Measurements from ENCODE around the gene SLC7A6OS.

Gene SLC7A6OS

DNA sequence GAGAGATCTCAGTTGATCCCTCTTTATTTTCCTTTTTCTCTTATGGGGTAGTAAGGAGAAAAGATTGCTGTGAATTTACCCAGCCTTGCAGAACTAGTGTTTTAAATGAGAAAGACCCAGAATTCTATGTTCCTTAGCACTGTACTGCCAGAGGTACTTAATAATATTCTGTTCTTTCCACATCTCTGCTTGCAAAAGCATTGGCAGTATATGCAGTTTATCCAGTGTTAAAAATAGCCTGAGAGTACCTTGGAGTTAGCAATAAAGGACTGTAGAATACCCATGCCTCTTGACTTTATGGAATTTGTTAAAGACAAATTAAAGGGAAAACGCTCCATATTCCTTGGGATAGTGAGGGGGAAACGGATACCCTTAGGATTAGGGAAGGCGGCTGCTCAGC, 34.5 kb downstream of the SLC7A6OS start:
- Histone ChIP-seq H3K27ac (replicated peaks) (no peak overlapping the region), H3K4me3 (replicated peaks; ENCODE audit: insufficient read depth, low read length) (no peak overlapping the region), H3K27me3 (ENCODE audit: insufficient read depth, poor library complexity, severe bottlenecking) (no peaks in the 10 kb centered on the region)
- TF ChIP-seq, protein P1, sequence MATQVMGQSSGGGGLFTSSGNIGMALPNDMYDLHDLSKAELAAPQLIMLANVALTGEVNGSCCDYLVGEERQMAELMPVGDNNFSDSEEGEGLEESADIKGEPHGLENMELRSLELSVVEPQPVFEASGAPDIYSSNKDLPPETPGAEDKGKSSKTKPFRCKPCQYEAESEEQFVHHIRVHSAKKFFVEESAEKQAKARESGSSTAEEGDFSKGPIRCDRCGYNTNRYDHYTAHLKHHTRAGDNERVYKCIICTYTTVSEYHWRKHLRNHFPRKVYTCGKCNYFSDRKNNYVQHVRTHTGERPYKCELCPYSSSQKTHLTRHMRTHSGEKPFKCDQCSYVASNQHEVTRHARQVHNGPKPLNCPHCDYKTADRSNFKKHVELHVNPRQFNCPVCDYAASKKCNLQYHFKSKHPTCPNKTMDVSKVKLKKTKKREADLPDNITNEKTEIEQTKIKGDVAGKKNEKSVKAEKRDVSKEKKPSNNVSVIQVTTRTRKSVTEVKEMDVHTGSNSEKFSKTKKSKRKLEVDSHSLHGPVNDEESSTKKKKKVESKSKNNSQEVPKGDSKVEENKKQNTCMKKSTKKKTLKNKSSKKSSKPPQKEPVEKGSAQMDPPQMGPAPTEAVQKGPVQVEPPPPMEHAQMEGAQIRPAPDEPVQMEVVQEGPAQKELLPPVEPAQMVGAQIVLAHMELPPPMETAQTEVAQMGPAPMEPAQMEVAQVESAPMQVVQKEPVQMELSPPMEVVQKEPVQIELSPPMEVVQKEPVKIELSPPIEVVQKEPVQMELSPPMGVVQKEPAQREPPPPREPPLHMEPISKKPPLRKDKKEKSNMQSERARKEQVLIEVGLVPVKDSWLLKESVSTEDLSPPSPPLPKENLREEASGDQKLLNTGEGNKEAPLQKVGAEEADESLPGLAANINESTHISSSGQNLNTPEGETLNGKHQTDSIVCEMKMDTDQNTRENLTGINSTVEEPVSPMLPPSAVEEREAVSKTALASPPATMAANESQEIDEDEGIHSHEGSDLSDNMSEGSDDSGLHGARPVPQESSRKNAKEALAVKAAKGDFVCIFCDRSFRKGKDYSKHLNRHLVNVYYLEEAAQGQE (IDR thresholded peaks at IDR 0.05; ENCODE audit: insufficient replicate concordance, low read depth), result no peak
- DNase-seq (ENCODE audit: low read depth in 1 of 2, low spot score in 1 of 2), result no peak

DNA sequence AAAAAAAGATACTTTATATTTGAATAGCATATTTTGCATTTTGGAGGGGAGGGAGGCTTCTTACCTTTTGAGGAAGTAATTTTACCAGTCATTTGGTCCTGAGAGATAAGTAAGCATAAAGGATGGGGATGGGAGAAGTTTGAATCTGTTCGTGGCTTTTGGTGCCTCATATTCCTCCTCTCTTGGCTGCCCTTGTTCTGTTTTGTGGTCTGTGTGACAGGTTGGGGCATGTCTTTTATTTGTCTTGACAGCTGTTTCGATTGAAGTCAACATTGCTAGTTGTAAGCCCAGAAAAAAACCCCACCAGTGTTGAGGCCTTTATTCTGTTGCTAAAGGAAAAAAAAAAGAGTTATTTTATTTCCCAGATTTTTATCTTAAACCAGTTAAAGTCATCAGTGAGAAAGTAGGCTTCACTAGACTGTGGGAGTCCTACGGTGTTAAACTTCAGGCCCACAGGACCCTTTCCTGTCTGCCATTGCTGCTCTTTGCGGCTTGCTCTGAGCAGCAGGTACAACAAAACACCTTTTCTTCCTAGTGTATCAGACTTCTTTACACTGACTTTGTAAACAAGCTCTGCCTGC, 35.0 kb downstream of the SLC7A6OS start:
- DNase-seq (ENCODE audit: low read depth in 1 of 2, low spot score in 1 of 2), result no peak
- TF ChIP-seq SPI1 (IDR thresholded peaks at IDR 0.05; ENCODE audit: borderline replicate concordance, low read depth) (no peak), POLR2AphosphoS5 (IDR thresholded peaks at IDR 0.05; ENCODE audit: low read depth) (no peak)
- H3K27ac ChIP-seq (replicated peaks), result no peak overlapping the region
- no peaks in the 10 kb centered on the region for H3K27me3 ChIP-seq (ENCODE audit: insufficient read depth, poor library complexity, severe bottlenecking)
- no peak overlapping the region for H3K4me3 ChIP-seq (replicated peaks; ENCODE audit: insufficient read depth, low read length)

DNA sequence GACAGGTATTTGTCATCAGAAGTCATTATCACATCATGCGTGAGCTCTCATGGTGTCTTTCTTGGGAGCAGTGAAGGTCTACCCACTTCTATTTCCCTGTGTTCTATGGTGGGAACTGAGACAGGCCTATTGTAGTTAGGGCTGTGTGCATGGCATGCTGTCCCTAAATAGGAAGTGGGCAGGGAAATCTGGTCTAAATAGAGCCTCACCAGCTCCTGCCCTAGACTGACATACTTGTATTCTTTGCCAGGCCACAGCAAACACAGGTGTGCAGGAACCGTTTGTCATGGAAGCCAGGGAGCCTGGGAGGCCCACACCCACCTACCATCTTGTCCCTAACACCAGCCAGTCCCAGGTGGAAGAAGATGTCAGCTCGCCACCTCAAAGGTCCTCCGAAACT, 36.3 kb downstream of the SLC7A6OS start:
- Histone ChIP-seq H3K4me3 (replicated peaks; ENCODE audit: insufficient read depth, low read length) (no peak overlapping the region), H3K27ac (replicated peaks) (no peak overlapping the region), H3K27me3 (ENCODE audit: insufficient read depth, poor library complexity, severe bottlenecking) (no peaks in the 10 kb centered on the region)
- TF ChIP-seq, protein P2, sequence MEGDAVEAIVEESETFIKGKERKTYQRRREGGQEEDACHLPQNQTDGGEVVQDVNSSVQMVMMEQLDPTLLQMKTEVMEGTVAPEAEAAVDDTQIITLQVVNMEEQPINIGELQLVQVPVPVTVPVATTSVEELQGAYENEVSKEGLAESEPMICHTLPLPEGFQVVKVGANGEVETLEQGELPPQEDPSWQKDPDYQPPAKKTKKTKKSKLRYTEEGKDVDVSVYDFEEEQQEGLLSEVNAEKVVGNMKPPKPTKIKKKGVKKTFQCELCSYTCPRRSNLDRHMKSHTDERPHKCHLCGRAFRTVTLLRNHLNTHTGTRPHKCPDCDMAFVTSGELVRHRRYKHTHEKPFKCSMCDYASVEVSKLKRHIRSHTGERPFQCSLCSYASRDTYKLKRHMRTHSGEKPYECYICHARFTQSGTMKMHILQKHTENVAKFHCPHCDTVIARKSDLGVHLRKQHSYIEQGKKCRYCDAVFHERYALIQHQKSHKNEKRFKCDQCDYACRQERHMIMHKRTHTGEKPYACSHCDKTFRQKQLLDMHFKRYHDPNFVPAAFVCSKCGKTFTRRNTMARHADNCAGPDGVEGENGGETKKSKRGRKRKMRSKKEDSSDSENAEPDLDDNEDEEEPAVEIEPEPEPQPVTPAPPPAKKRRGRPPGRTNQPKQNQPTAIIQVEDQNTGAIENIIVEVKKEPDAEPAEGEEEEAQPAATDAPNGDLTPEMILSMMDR (IDR thresholded peaks at IDR 0.05; ENCODE audit: insufficient read depth, low read length), result no peak
- TF ChIP-seq, protein P1 (IDR thresholded peaks at IDR 0.05; ENCODE audit: insufficient replicate concordance, low read depth), result no peak
- TF ChIP-seq POLR2AphosphoS5 (IDR thresholded peaks at IDR 0.05; ENCODE audit: low read depth) (no peak), SPI1 (IDR thresholded peaks at IDR 0.05; ENCODE audit: borderline replicate concordance, low read depth) (no peak), GABPA (IDR thresholded peaks at IDR 0.05; ENCODE audit: low read depth) (no peak)
- DNase-seq (ENCODE audit: low read depth in 1 of 2, low spot score in 1 of 2), result no peak

DNA sequence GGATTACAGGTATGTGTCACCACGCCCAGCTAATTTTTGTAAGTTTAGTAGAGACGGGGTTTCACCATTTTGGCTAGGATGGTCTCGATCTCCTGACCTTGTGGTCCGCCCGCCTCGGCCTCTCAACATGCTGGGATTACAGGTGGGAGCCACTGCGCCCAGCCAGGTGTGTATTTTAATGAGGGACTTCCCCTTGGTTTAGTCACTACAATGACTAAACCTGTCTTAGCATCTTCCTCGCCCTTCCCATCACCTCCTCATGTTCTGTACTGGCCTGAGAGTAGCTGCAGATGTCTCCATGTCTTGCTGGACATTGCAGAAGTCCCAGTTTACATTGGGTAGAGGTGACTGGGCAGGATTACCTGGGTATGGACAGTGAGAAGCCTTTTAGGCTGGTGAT, 36.9 kb downstream of the SLC7A6OS start:
- Histone ChIP-seq H3K27ac (replicated peaks) (no peak overlapping the region), H3K4me3 (replicated peaks; ENCODE audit: insufficient read depth, low read length) (no peak overlapping the region), H3K27me3 (ENCODE audit: insufficient read depth, poor library complexity, severe bottlenecking) (no peaks in the 10 kb centered on the region)
- DNase-seq (ENCODE audit: low read depth in 1 of 2, low spot score in 1 of 2), result no peak
- TF ChIP-seq GABPA (IDR thresholded peaks at IDR 0.05; ENCODE audit: low read depth), result no peak
- TF ChIP-seq, protein P1 (IDR thresholded peaks at IDR 0.05; ENCODE audit: insufficient replicate concordance, low read depth), result no peak
- TF ChIP-seq, protein P2 (IDR thresholded peaks at IDR 0.05; ENCODE audit: insufficient read depth, low read length), result no peak
